Upper lobe of left lung (tissue), 4 donors: ENCODE data around the gene HS3ST5.

Experiments
- POLR2A ChIP-seq, 4 donors: fragments of 450-650 bp; IDR thresholded peaks; one replicate each; pipeline ENCODE4 v1.5.1; 2016 to 2017; ENCODE audit warnings: antibody characterized with exemption in 4 of 4, mild to moderate bottlenecking in 2 of 4
- TF ChIP-seq, protein P1 (sequence below), 6 experiments: fragments of 450-650 bp in 4 of 6; fragments of 200-600 bp in 2 of 6; sonication (generic) in 2 of 6; IDR thresholded peaks; one replicate each; pipeline ENCODE4 v1.5.1; 2016 to 2019; ENCODE audit warnings: antibody characterized with exemption in 6 of 6

DNA sequence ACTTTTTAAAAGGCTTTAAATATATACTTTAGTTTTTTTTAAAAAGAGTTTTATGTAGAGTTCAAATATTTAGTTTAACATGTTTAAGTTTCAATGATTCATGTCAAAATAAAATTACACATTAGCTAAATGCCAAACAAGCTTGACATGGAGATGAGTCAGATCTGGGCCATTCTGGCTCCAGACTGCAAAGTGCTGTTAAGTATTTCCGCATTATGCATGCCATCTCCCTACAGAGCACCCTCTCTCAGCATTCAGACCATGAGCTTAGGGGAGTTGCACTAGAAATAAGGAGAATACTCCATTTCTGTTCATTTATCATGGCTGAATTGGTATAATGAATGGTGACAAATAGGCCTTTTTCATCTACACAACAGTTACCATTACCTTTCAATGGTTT is 21.5 kb upstream of the HS3ST5 start:
- TF ChIP-seq, protein P1, sequence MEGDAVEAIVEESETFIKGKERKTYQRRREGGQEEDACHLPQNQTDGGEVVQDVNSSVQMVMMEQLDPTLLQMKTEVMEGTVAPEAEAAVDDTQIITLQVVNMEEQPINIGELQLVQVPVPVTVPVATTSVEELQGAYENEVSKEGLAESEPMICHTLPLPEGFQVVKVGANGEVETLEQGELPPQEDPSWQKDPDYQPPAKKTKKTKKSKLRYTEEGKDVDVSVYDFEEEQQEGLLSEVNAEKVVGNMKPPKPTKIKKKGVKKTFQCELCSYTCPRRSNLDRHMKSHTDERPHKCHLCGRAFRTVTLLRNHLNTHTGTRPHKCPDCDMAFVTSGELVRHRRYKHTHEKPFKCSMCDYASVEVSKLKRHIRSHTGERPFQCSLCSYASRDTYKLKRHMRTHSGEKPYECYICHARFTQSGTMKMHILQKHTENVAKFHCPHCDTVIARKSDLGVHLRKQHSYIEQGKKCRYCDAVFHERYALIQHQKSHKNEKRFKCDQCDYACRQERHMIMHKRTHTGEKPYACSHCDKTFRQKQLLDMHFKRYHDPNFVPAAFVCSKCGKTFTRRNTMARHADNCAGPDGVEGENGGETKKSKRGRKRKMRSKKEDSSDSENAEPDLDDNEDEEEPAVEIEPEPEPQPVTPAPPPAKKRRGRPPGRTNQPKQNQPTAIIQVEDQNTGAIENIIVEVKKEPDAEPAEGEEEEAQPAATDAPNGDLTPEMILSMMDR (IDR thresholded peaks at IDR 0.05): no peak
- no peak for TF ChIP-seq POLR2A (IDR thresholded peaks at IDR 0.05)
